ENCODE measurements around the gene STAT2.
"Not testable (repeated sequence)": the region's sequence is repeated elsewhere in the genome, so short reads cannot be mapped to it uniquely, and the experiment has no call there.

Gene STAT2

GRCh38 chr12:56362130-56363059 lies 2.5 kb upstream of the STAT2 start, which contains the start of gene APOF:
APOF (minus strand) TSS chr12:56362857; CDS start chr12:56362745, 112 bp downstream.
- no peak for DNase-seq (ENCODE audit: low read depth in 2 of 2)

- DNase-seq (ENCODE audit: low read depth in 2 of 2): no peak
These were observed 1.7 kb upstream of the STAT2 start for GRCh38 chr12:56361487-56362129.

DNA sequence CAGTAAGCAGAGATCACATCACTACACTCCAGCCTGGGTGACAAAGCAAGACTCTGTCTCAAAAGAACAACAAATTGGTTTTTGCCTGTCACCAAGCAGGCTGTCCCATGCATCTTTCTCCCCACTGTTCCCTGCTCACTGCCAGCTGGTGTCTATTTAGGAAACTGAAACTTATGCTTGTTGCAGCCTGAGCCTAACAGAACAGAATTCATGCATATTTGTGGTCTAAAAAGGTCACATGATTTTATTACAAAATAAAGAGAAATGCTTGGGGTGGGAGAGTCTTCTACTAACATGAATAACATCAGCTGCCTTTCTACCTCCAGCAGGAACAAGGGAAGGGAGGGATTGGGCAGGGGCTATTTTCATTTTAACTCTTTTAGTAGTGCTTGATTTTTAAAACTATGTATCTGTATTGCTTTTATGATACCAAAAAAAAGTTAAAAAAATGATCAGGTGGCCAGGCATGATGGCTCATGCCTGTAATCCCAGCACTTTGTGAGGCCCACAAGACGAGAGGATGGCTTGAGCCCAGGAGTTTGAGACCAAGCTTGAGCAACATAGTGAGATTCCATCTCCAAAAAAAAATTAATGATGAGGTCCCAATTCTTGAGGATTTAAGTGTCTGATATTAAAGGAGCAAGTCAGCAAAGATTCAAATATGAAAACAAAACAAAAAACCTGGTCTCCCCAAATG lies 923 bp downstream of the STAT2 start:
- DNase-seq (ENCODE audit: low read depth in 2 of 2): no peak

GRCh38 chr12:56351325-56351724 lies 8.6 kb downstream of the STAT2 start:
- DNase-seq (ENCODE audit: low read depth in 2 of 2): no peak

DNA sequence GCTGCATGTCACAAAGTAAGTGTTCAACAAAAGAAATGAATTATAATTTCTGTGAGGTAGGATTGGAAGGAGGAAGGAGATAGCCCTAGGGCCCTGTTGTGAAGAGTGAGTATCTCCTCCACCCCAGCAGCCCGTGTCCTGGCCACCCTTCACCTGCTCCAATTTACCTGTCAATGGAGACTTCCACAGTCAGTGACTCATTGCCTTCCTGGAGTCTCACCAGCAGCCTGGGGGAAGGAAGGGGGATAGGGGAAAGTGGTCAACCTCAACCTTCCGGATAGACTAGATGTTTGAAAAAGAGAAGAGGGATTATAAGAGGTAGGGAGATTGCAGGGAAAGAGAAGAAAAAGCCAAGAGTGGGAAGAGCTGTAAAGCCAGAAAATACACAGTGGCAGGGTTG lies 9.2 kb downstream of the STAT2 start:
- DNase-seq (ENCODE audit: low read depth in 2 of 2): no peak

DNA sequence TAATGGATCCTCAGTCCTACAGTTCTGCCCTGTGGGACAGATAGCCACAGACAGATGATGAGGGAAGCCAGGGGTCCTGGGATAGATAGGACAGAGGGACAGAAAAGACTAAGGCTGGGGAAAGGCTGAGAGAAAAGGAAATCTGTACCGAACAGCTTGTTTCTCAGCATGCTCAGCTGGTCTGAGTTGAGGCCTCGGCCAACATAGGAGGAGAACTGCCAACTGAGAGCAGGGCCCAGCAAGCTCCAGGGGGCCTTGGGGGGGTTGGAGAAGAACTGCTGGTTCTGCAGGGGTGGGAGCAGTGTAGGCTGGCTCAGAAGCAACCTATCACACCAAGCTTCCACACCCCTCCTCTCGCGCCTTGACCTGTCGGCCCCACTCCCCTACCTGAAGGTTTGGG lies 11.1 kb downstream of the STAT2 start:
- no peak for DNase-seq (ENCODE audit: low read depth in 2 of 2)

- DNase-seq (ENCODE audit: low read depth in 2 of 2): not testable (repeated sequence)
These were observed 12.7 kb downstream of the STAT2 start for GRCh38 chr12:56347255-56347654.

DNA sequence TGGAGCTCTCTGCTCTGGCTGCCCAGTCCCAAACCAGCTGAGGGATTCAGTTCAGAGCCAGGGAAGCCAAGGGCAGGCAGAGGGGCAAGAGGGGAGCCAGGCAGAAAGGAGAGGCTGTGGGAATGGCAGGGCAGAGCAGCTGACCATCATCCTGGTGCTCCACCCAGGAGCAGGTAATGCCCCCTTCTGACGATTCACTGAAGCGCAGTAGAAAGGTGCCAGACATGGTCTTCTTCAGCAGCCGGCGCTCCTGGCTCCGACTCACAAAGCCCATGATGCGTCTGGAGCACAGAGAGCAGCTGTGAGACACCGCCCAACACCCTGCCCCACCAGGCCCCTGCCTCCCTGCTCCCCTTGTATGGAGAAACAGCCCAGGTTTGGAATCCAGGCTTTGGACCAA lies 13.2 kb downstream of the STAT2 start:
- no peak for DNase-seq (ENCODE audit: low read depth in 2 of 2)

DNA sequence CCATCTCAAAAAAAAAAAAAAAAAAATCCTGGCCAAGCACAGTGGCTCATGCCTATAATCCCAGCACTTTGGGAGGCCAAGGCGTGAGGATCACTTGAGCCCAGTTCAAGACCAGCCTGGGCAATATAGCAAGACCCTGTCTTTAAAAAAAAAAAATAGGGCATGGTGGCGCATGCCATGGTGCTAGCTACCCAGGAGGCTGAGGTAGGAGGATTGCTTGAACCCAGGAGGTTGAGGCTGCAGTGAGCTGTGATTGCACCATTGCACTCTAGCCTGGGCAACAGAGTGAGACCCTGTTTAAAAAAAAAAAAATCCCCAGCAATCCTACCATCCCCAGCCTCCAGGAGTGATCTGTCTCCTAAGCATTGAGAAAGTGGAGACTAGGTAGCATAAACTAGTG lies 17.6 kb downstream of the STAT2 start:
- not testable (repeated sequence) for DNase-seq (ENCODE audit: low read depth in 2 of 2)

DNA sequence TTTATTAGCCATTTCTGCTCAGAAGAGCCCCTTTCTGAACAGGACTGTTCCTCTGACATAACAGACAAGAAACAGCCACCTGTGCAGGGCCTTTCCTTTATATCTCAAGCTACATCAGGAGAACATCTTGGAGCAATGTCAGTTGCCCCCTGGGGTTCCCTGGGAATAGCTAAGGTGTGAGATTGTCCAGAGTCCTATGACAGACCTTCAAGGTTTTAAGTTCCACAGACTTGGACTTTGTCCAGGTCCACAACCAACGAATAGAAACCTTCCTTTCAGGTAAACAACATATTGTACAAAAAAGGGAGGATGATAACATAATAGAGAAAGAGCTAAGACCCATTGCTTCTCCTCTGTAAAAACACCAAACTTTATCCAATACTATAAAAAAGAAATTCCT lies 18.3 kb downstream of the STAT2 start:
- DNase-seq (ENCODE audit: low read depth in 2 of 2): no peak

DNA sequence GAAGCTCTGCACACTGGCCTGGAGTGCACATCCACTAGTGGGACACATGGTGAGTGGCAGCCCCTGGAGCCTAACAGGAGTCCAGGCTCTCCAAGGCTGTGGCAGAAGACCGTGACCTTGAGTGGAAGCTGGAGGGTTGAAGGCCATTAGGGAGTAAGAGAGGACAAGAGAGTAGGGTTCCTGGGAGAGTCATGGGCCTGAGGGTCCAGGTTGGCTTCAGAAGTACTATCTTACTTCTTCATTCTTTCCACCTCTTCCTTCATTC lies 20.8 kb downstream of the STAT2 start:
- no peak for DNase-seq (ENCODE audit: low read depth in 2 of 2)

DNA sequence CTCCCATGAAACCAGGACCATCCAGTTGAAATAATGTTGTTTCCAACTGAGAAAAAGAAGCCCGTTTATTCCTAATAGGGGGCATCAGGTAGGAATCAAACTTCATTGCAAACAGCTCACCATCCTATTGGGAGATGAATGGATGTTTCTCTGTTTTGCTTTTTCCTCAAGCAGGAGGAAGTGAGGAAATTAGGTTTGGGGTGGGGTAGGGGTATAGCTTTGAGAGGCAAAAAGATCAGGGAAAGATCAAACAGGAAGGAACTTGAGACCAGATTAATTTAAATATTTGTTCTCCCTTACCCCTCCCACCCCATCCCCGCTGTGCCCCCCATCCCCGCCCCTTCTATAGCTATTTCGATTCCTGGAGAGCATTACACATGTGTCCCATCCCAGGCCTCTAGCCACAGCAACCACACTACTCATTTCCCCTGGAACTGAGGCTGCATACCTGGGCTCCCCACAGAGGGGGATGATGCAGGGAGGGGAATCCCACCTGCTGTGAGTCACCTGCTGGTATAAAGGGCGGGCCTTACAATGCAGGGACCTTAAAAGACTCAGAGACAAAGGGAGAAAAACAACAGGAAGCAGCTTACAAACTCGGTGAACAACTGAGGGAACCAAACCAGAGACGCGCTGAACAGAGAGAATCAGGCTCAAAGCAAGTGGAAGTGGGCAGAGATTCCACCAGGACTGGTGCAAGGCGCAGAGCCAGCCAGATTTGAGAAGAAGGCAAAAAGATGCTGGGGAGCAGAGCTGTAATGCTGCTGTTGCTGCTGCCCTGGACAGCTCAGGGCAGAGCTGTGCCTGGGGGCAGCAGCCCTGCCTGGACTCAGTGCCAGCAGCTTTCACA lies 21.4 kb downstream of the STAT2 start, which contains the start of gene IL23A:
IL23A (plus strand) TSS at position 577 of the 850 bp plus-strand sequence; CDS start at position 738, 161 bp downstream.
- DNase-seq (ENCODE audit: low read depth in 2 of 2): peak; percentile 84 to 86

DNA sequence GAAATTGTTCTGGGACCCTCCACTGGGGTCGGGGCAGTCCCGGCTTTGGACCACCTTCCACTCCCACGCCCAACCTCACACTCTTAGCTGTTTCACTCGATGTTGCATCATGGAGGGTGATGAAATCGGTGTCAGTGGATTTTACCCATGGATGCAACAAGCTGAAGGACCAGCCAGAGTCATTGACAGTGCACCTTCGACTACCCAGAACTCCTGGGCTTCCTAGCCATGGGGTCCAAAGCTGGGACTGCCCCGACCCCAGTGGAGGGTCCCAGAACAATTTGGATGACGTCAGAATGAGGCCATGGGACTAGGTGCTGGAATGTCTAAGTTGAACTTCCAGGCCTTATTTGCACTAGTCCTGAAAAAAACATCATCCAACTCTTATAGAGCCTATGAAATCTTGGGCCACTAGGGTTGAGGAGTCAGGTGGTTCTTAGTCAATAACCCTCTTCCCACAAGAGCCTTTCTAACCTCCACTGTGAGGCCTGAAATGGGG lies 22.1 kb downstream of the STAT2 start:
- no peak for DNase-seq (ENCODE audit: low read depth in 2 of 2)

DNA sequence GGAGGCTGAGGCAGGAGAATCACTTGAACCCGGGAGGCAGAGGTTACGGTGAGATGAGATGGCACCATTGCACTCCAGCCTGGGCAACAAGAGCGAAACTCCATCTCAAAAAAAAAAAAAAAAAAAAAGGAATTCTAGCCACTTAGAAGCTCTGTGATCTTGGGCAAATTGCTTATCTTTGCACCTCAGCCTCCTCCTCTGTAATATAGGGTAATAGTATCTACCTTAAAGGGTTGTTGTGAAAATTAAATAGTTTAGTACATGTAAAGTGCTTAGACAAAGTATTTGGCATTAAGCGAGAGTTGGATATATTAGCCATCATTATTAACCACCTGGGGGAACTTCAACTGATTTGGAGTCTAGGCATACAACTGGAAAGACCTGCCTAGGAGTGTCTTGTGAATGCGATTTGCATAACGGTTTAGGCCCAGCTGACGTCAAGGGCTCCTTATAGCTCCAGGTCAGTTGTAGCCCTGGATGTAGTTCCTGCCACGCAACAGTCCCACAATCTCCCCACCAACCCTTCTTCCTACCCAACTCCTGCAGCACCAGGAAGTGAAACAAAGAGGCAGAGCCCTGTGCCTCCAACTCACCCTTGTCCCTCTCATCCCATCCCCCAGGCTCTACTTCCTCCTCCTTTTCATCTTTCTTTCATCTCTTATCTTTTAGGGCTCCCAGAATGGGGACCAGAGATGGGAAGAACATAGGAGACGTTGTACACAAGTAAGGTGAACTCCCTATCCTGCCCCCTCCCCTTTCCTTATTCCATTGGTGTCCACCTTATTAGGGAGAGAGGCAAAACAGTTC lies 23.3 kb downstream of the STAT2 start:
- DNase-seq (ENCODE audit: low read depth in 2 of 2): no peak

- DNase-seq (ENCODE audit: low read depth in 2 of 2): not testable (repeated sequence)
These were observed 24.4 kb downstream of the STAT2 start for GRCh38 chr12:56335527-56335926.

- no peak for DNase-seq (ENCODE audit: low read depth in 2 of 2)
These were observed 25.5 kb downstream of the STAT2 start for GRCh38 chr12:56334490-56334793.

DNA sequence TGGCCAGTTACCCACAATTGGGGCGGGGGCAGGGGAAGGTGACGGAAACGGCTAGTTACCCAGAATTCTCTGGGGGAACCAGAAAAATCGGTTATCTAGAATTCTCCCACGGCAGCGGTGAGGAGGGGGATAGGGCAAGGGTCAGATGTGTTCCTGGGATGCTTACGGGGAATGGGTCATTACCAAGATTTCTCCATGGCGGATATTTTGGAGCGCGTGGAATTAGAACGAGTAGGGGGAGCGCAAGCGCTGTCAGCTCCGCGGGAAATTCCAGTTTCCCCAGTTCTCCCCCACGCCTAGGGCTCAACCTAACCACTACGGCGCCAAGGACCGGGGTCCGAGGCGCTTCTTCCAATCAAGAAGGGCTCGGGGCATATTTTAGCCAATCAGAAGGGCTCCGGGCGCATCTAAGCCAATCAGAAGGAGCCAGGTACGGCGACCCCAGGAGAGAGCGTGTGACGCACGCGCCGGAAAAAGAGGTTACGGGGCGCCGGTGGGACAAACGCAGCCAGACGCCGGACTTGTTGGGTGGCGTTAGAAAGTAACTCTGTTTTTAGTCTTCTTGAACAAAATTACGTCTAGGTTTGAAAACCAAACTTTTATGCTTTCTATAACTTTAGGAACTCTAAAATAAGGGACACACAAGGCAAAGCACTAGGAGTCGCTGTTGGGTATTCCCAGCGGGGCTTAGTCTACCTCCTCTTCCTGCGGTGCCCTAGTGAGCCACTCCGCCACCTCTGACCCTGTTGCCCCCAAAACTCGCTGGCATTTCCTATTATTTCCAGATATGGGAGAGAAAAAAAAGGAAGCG lies 26.0 kb downstream of the STAT2 start, which contains the start of gene PAN2:
PAN2 (minus strand) TSS at position 322 of the 811 bp plus-strand sequence. CDS start 906 bp downstream, outside the sequence.
- DNase-seq (ENCODE audit: low read depth in 2 of 2): peak; percentile 90 to 92

- no peak for DNase-seq (ENCODE audit: low read depth in 2 of 2)
These were observed 26.7 kb downstream of the STAT2 start for GRCh38 chr12:56333197-56333678.

- no peak for DNase-seq (ENCODE audit: low read depth in 2 of 2)
These were observed 27.3 kb downstream of the STAT2 start for GRCh38 chr12:56332512-56333196.
